OCI-LY1 (cell line): ENCODE measurements around the gene SNX24.

Source experiments
- H2AFZ ChIP-seq: fragments of 200-600 bp; sonication (generic), shearing (Covaris generic); 2 replicates; pipeline ENCODE4 v1.6.0; 2014; ENCODE audit warnings: antibody characterized with exemption, mild to moderate bottlenecking, low read length
- H3F3A ChIP-seq: fragments of 200-600 bp; sonication (generic), shearing (Covaris generic); 2 replicates; pipeline ENCODE4 v1.6.0; 2014; ENCODE audit warnings: mild to moderate bottlenecking, antibody characterized with exemption, low read length, moderate library complexity; ENCODE audit not compliant: insufficient read depth
- H3K27ac ChIP-seq: fragments of 200-600 bp; sonication (generic); 2 replicates; pipeline ENCODE4 v1.5.1; 2014; ENCODE audit warnings: low read length, mixed run types, mild to moderate bottlenecking, low read depth; ENCODE audit not compliant: poor library complexity, severe bottlenecking
- H3K27me3 ChIP-seq: fragments of 200-600 bp; sonication (generic); 2 replicates; pipeline ENCODE4 v1.6.0; 2014; ENCODE audit warnings: antibody characterized with exemption, mild to moderate bottlenecking, low read length, moderate library complexity; ENCODE audit not compliant: insufficient read depth
- H3K36me3 ChIP-seq: fragments of 200-600 bp; sonication (generic); 2 replicates; pipeline ENCODE4 v1.6.1; 2014; ENCODE audit warnings: mild to moderate bottlenecking, antibody characterized with exemption, low read length, moderate library complexity, mixed read lengths; ENCODE audit not compliant: insufficient read depth
- H3K4me1 ChIP-seq: fragments of 200-600 bp; sonication (generic); 2 replicates; pipeline ENCODE4 v1.5.1; 2014; ENCODE audit warnings: mild to moderate bottlenecking, low read length, moderate library complexity; ENCODE audit not compliant: insufficient read depth, severe bottlenecking
- H3K4me2 ChIP-seq: fragments of 200-600 bp; sonication (generic), shearing (Covaris generic); 2 replicates; pipeline ENCODE4 v1.6.1; 2014; ENCODE audit warnings: low read length
- H3K4me3 ChIP-seq: fragments of 200-600 bp; sonication (generic); 2 replicates; pipeline ENCODE4 v1.5.1; 2014; ENCODE audit warnings: low read length, low read depth, mild to moderate bottlenecking, mixed read lengths; ENCODE audit not compliant: poor library complexity, severe bottlenecking
- H3K79me2 ChIP-seq: fragments of 200-600 bp; shearing (Covaris generic); 2 replicates; pipeline ENCODE4 v1.6.1; 2016; ENCODE audit warnings: mixed run types, low read length, mixed read lengths; ENCODE audit not compliant: insufficient read depth
- H3K9ac ChIP-seq: fragments of 200-600 bp; sonication (generic), shearing (Covaris generic); 2 replicates; pipeline ENCODE4 v1.6.1; 2014; ENCODE audit warnings: mild to moderate bottlenecking, low read length, mixed read lengths
- H3K9me2 ChIP-seq: fragments of 200-600 bp; sonication (generic), shearing (Covaris generic); 2 replicates; pipeline ENCODE4 v1.6.1; 2014; ENCODE audit warnings: low read depth, mild to moderate bottlenecking, low read length, mixed read lengths
- H3K9me3 ChIP-seq: fragments of 200-600 bp; shearing (Covaris generic); 2 replicates; pipeline ENCODE4 v1.6.1; 2014; ENCODE audit warnings: low read length, mixed read lengths
- H4K20me1 ChIP-seq: fragments of 200-600 bp; sonication (generic), shearing (Covaris generic); 2 replicates; pipeline ENCODE4 v1.6.0; 2016; ENCODE audit warnings: mild to moderate bottlenecking, low read length; ENCODE audit not compliant: insufficient read depth
- EZH2 ChIP-seq: fragments of 200-600 bp; sonication (generic), shearing (Covaris generic); IDR thresholded peaks from 2 replicates; pipeline ENCODE4 v1.8.0; 2017; ENCODE audit warnings: borderline replicate concordance, mixed run types, mild to moderate bottlenecking, antibody characterized with exemption, low read length, moderate library complexity, mixed read lengths
- TF ChIP-seq, protein P1 (sequence below): fragments of 200-600 bp; sonication (generic), shearing (Covaris generic); IDR thresholded peaks from 2 replicates; pipeline ENCODE4 v1.5.1; 2017; ENCODE audit warnings: mild to moderate bottlenecking, antibody characterized with exemption, low read length, moderate library complexity, mixed read lengths

Gene SNX24

DNA sequence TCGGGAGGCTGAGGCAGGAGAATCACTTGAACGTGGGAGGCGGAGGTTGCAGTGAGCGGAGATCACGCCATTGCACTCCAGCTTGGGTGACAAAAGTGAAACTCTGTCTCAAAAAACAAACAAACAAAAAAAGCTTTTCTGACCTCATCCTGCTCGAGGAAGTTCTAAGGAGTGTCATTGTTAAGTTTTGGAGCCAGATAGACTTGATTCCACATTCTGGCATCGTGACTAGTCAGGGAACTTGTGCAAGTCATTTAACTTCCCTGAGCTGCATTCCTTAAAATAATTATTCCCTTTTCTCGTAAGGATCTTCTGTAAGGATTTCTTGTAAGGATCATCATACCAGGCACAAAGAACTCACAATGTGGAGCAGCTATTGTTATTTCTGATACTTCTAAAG lies 26.2 kb downstream of the SNX24 start:
- Histone ChIP-seq H3K9ac (no peak overlapping the region), H3K79me2 (no peaks in the 10 kb centered on the region), H4K20me1 (no peaks in the 10 kb centered on the region), H3K9me3 (no peaks in the 10 kb centered on the region), H3K4me1 (peaks cover 5% of the 10 kb centered on the region), H3F3A (no peaks in the 10 kb centered on the region), H3K4me3 (no peak overlapping the region), H3K27ac (no peak overlapping the region), H3K9me2 (no peaks in the 10 kb centered on the region), H2AFZ (no peak overlapping the region), H3K36me3 (no peaks in the 10 kb centered on the region), H3K27me3 (no peaks in the 10 kb centered on the region), H3K4me2 (no peak overlapping the region)
- no peak for TF ChIP-seq EZH2
- TF ChIP-seq, protein P1, sequence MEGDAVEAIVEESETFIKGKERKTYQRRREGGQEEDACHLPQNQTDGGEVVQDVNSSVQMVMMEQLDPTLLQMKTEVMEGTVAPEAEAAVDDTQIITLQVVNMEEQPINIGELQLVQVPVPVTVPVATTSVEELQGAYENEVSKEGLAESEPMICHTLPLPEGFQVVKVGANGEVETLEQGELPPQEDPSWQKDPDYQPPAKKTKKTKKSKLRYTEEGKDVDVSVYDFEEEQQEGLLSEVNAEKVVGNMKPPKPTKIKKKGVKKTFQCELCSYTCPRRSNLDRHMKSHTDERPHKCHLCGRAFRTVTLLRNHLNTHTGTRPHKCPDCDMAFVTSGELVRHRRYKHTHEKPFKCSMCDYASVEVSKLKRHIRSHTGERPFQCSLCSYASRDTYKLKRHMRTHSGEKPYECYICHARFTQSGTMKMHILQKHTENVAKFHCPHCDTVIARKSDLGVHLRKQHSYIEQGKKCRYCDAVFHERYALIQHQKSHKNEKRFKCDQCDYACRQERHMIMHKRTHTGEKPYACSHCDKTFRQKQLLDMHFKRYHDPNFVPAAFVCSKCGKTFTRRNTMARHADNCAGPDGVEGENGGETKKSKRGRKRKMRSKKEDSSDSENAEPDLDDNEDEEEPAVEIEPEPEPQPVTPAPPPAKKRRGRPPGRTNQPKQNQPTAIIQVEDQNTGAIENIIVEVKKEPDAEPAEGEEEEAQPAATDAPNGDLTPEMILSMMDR, result no peak

DNA sequence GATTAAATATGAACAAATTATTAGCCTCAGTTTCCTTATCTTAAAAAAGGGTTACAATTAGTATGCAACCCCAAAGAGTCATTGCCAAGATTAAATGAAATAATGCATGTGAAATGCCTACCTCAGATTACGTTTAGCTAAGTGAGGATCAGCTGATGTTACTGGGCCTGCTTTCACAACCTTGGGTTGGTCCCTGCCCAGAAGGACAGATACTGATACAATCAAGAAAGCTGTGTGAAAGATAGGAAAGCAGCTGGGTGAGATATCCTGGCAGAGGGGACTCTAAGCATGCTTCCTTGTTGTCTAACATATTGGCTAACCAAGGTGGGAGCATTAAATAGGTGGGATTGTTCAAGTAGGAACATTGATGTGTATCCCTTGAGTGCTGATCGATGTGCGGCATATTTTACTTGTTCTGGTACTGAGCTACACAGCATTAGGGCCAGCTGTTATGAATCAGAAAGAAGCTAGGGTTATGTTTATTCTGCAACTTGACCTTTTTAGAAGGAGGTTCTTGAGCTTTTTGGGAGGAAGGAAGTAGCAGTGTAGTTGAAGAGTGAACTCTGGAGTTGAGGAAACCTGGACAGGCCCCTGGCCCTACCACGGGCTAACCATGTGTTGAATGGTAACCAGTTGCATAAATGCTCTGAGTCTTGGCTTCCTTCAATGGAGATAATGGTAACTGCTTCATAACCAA lies 28.9 kb downstream of the SNX24 start:
- Histone ChIP-seq H3F3A (no peaks in the 10 kb centered on the region), H3K9ac (no peak overlapping the region), H3K27ac (no peak overlapping the region), H3K4me3 (no peak overlapping the region), H3K4me2 (no peak overlapping the region), H3K27me3 (no peaks in the 10 kb centered on the region), H3K4me1 (peaks cover 15% of the 10 kb centered on the region), H3K79me2 (no peaks in the 10 kb centered on the region), H2AFZ (no peak overlapping the region), H3K9me3 (no peaks in the 10 kb centered on the region), H3K9me2 (no peaks in the 10 kb centered on the region), H3K36me3 (no peaks in the 10 kb centered on the region), H4K20me1 (no peaks in the 10 kb centered on the region)
- TF ChIP-seq, protein P1, result no peak
- no peak for TF ChIP-seq EZH2

DNA sequence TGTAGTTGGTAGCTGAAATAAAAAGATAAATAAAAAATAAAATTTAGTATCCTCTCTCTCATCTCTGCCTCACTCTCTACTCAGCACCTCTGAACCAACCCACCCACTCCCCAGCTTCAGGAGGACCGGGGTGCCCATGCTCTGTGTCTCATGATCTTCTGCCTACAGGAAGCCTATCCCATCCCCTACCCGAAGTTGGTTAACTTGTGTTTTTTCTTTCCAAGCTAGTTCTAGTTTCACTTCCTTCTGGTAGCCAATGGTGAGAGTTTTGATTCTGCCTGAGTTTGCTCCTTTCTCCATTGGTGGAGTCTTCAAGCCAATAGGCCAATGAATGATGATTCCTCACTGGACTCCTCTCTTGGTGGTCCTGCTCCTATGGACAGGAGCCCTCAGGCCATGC lies 32.1 kb downstream of the SNX24 start:
- peaks cover 9% of the 10 kb centered on the region for H3K4me1 ChIP-seq
- no peaks in the 10 kb centered on the region for H3K9me3 ChIP-seq
- no peaks in the 10 kb centered on the region for H3K9me2 ChIP-seq
- no peak overlapping the region for H3K4me2 ChIP-seq
- TF ChIP-seq, protein P1, result no peak
- no peak for TF ChIP-seq EZH2
- no peaks in the 10 kb centered on the region for H3K79me2 ChIP-seq
- H3F3A ChIP-seq, result no peaks in the 10 kb centered on the region
- no peak overlapping the region for H3K4me3 ChIP-seq
- no peaks in the 10 kb centered on the region for H3K36me3 ChIP-seq
- no peak overlapping the region for H3K9ac ChIP-seq
- no peaks in the 10 kb centered on the region for H4K20me1 ChIP-seq
- H2AFZ ChIP-seq, result no peak overlapping the region
- H3K27me3 ChIP-seq, result no peaks in the 10 kb centered on the region
- H3K27ac ChIP-seq, result no peak overlapping the region
